ENCODE results near the gene GLG1.
A peak's percentile ranks its signal among the peaks of the same experiment; 100 is the strongest.

GLG1 gene

GRCh38 chr16:74472540-74472939 is 134.4 kb downstream of the GLG1 start:
- no peak for DNase-seq (ENCODE audit: low spot score)

- DNase-seq (ENCODE audit: low spot score) = no peak
Observed at GRCh38 chr16:74472010-74472409, 134.9 kb downstream of the GLG1 start.

GRCh38 chr16:74469946-74470478 is 136.9 kb downstream of the GLG1 start:
- no peak for DNase-seq (ENCODE audit: low spot score)

- DNase-seq (ENCODE audit: low spot score) = no peak
Observed at GRCh38 chr16:74468807-74469525, 137.9 kb downstream of the GLG1 start.

GRCh38 chr16:74466872-74467271 is 140.0 kb downstream of the GLG1 start:
- no peak for DNase-seq (ENCODE audit: low spot score)

GRCh38 chr16:74465851-74466685 is 140.8 kb downstream of the GLG1 start:
- no peak for DNase-seq (ENCODE audit: low spot score)

- no peak for DNase-seq (ENCODE audit: low spot score)
Observed at GRCh38 chr16:74465281-74465680, 141.6 kb downstream of the GLG1 start.

GRCh38 chr16:74463888-74464287 is 143.0 kb downstream of the GLG1 start:
- DNase-seq (ENCODE audit: low spot score) = no peak

- DNase-seq (ENCODE audit: low spot score) = no peak
Observed at GRCh38 chr16:74462361-74462760, 144.6 kb downstream of the GLG1 start.

GRCh38 chr16:74461826-74462225 is 145.1 kb downstream of the GLG1 start:
- DNase-seq (ENCODE audit: low spot score) = no peak

GRCh38 chr16:74460542-74460941 is 146.4 kb downstream of the GLG1 start:
- no peak for DNase-seq (ENCODE audit: low spot score)

GRCh38 chr16:74456290-74456625 is 150.7 kb downstream of the GLG1 start:
- DNase-seq (ENCODE audit: low spot score) = no peak

- peak; percentile 7 for DNase-seq (ENCODE audit: low spot score)
Observed at GRCh38 chr16:74455619-74456289, 151.2 kb downstream of the GLG1 start.

- DNase-seq (ENCODE audit: low spot score) = no peak
Observed at GRCh38 chr16:74455213-74455612, 151.7 kb downstream of the GLG1 start.

- no peak for DNase-seq (ENCODE audit: low spot score)
Observed at GRCh38 chr16:74451951-74452758, 154.8 kb downstream of the GLG1 start.

- no peak for DNase-seq (ENCODE audit: low spot score)
Observed at GRCh38 chr16:74450967-74451760, 155.8 kb downstream of the GLG1 start.

- DNase-seq (ENCODE audit: low spot score) = no peak
Observed at GRCh38 chr16:74450236-74450635, 156.7 kb downstream of the GLG1 start.

GRCh38 chr16:74449470-74449869 is 157.4 kb downstream of the GLG1 start:
- peak; percentile 78 for DNase-seq (ENCODE audit: low spot score)

GRCh38 chr16:74448990-74449389 is 157.9 kb downstream of the GLG1 start:
- peak; percentile 95 for DNase-seq (ENCODE audit: low spot score)

GRCh38 chr16:74447578-74447977 is 159.3 kb downstream of the GLG1 start:
- no peak for DNase-seq (ENCODE audit: low spot score)

- DNase-seq (ENCODE audit: low spot score) = no peak
Observed at GRCh38 chr16:74446866-74447265, 160.0 kb downstream of the GLG1 start.
